ENCODE data around the gene CACNA1S.

DNA sequence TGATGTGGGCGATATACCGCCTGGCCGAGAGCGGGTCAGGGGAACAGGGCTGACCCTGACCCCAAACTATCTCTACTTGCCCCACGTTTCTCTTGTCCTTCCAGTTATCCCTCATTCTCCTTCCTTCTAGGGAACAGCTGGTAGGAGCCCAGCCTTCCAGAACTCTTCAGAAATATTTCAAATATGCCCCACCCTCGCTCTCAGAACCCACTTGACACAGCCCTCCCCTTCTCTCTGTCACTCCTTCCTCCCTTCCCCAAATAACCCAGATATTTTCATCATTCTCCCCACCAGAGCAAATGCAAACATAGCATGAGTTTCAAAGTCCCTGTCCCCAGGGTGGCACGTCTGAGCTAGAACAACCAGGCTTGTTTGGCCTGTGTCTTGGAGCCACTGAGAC is 1.1 kb downstream of the CACNA1S start:
- TF ChIP-seq POLR2AphosphoS5 (IDR thresholded peaks at IDR 0.05) = no peak
- TF ChIP-seq, protein P1, sequence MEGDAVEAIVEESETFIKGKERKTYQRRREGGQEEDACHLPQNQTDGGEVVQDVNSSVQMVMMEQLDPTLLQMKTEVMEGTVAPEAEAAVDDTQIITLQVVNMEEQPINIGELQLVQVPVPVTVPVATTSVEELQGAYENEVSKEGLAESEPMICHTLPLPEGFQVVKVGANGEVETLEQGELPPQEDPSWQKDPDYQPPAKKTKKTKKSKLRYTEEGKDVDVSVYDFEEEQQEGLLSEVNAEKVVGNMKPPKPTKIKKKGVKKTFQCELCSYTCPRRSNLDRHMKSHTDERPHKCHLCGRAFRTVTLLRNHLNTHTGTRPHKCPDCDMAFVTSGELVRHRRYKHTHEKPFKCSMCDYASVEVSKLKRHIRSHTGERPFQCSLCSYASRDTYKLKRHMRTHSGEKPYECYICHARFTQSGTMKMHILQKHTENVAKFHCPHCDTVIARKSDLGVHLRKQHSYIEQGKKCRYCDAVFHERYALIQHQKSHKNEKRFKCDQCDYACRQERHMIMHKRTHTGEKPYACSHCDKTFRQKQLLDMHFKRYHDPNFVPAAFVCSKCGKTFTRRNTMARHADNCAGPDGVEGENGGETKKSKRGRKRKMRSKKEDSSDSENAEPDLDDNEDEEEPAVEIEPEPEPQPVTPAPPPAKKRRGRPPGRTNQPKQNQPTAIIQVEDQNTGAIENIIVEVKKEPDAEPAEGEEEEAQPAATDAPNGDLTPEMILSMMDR (IDR thresholded peaks at IDR 0.05 in 8 of 11, conservative IDR thresholded peaks at IDR 0.05 in 3 of 11) = no peak
